ENCODE data around the gene KDM2A.

DNA sequence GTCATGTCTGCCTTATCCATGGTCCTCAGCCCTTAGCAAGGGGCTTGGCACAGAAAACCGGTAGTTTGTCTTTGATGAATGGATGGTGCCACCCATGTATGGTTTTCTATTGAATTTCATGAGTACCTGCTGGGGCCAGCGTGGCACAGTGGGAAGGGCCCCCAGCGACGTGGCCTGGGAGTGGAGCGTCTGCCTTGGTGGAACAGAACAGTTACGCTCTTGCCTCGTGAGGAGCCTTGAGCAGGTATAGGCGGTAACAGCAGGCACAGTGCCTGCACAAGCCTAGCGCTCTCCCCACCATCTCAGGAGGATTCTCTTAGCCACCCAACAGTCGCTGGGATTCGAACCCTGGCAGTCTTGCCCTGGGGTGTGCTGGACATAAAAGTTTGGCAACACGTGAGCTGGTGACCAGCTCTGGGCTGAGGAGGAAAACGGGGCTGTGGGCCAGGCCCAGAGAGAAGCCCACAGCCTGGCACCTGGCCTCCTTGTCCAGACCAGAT lies 181.2 kb downstream of the KDM2A start:
- TF ChIP-seq BRCA1 (CRISPR knock-in tag; IDR thresholded peaks at IDR 0.05), result no peak
- TF ChIP-seq ZBTB20 (CRISPR knock-in tag; IDR thresholded peaks at IDR 0.05; ENCODE audit: borderline replicate concordance, low read depth), result no peak
- TF ChIP-seq TARDBP (CRISPR knock-in tag; IDR thresholded peaks at IDR 0.05), result no peak
- TF ChIP-seq, protein P1, sequence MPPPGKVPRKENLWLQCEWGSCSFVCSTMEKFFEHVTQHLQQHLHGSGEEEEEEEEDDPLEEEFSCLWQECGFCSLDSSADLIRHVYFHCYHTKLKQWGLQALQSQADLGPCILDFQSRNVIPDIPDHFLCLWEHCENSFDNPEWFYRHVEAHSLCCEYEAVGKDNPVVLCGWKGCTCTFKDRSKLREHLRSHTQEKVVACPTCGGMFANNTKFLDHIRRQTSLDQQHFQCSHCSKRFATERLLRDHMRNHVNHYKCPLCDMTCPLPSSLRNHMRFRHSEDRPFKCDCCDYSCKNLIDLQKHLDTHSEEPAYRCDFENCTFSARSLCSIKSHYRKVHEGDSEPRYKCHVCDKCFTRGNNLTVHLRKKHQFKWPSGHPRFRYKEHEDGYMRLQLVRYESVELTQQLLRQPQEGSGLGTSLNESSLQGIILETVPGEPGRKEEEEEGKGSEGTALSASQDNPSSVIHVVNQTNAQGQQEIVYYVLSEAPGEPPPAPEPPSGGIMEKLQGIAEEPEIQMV (CRISPR knock-in tag; IDR thresholded peaks at IDR 0.05; ENCODE audit: low read depth), result no peak
- TF ChIP-seq ZFYVE20 (CRISPR knock-in tag; IDR thresholded peaks at IDR 0.05; ENCODE audit: borderline replicate concordance, low read depth), result no peak
- TF ChIP-seq TAF1 (CRISPR knock-in tag; IDR thresholded peaks at IDR 0.05), result no peak
- no peak for TF ChIP-seq SP1 (IDR thresholded peaks at IDR 0.05)
- no peak for TF ChIP-seq SP1 (CRISPR knock-in tag; IDR thresholded peaks at IDR 0.05)
- TF ChIP-seq, protein P2, sequence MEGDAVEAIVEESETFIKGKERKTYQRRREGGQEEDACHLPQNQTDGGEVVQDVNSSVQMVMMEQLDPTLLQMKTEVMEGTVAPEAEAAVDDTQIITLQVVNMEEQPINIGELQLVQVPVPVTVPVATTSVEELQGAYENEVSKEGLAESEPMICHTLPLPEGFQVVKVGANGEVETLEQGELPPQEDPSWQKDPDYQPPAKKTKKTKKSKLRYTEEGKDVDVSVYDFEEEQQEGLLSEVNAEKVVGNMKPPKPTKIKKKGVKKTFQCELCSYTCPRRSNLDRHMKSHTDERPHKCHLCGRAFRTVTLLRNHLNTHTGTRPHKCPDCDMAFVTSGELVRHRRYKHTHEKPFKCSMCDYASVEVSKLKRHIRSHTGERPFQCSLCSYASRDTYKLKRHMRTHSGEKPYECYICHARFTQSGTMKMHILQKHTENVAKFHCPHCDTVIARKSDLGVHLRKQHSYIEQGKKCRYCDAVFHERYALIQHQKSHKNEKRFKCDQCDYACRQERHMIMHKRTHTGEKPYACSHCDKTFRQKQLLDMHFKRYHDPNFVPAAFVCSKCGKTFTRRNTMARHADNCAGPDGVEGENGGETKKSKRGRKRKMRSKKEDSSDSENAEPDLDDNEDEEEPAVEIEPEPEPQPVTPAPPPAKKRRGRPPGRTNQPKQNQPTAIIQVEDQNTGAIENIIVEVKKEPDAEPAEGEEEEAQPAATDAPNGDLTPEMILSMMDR (CRISPR knock-in tag; IDR thresholded peaks at IDR 0.05), result no peak
